Mononuclear cell (primary cell): ENCODE results near the gene SSBP2. TPM values are rescaled to one million over a fixed set of nuclear protein-coding genes. Genes with fewer than 3 reads are reported as not detected.

ENCODE experiments used
- H3K27me3 ChIP-seq: 2 replicates; pipeline ENCODE4 v1.6.0; 2011; ENCODE audit warnings: low read length, control low read depth; ENCODE audit not compliant: insufficient read depth
- H3K4me1 ChIP-seq: 2 replicates; pipeline ENCODE4 v1.5.1; 2011; ENCODE audit warnings: mild to moderate bottlenecking, low read length, control low read depth; ENCODE audit not compliant: insufficient read depth
- H3K4me3 ChIP-seq: 2 replicates; pipeline ENCODE4 v1.5.1; 2011; ENCODE audit warnings: mild to moderate bottlenecking, low read length, moderate library complexity
- H3K9me3 ChIP-seq: 2 replicates; pipeline ENCODE4 v1.5.1; 2011; ENCODE audit warnings: low read depth, mild to moderate bottlenecking, control low read depth, low read length
- total RNA-seq: library from RNA; depleted of rRNA; stranded (reverse); fragments of >200 nt; gene quantifications from one replicate; pipeline ENCODE4 v1.2.3, GENCODE V29; 2012

Gene SSBP2
- 35.9 TPM for total RNA-seq

- peaks cover 22% of the 10 kb centered on the region for H3K4me1 ChIP-seq
- H3K4me3 ChIP-seq, result peak within 1 kb of the TSS; percentile 63
- no peaks in the 10 kb centered on the region for H3K9me3 ChIP-seq
- peaks cover 4% of the 10 kb centered on the region for H3K27me3 ChIP-seq
These were observed at the start of gene SSBP2 for GRCh38 chr5:81751009-81751835. Gene SSBP2, minus strand, starts transcription at chr5:81751097. Its CDS starts 55 bp downstream, at chr5:81751042.

- no peaks in the 10 kb centered on the region for H3K27me3 ChIP-seq
- no peak overlapping the region for H3K4me3 ChIP-seq
- H3K9me3 ChIP-seq, result no peaks in the 10 kb centered on the region
- H3K4me1 ChIP-seq, result no peaks in the 10 kb centered on the region
These were observed 44.8 kb upstream of the SSBP2 start for GRCh38 chr5:81795666-81796065.

DNA sequence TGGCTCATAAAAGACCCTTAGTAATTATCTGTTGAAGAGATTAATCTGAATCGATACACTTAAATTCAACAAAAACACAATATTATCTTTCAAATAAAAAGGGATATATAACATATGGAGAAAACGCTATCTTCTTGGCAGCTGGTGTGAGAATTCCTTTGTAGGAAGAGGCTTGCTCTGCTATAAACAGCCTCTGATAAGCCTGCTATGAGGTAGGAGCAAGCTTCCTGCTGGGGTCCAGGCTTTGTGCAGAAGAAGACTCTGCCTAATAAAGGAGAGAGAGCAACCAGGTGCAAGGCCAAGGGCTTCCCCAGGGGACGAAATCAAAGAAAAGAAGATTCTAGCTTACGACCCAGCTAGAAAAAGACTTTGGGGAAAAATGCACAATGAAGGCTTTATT, 43.3 kb upstream of the SSBP2 start:
- Histone ChIP-seq H3K9me3 (no peaks in the 10 kb centered on the region), H3K4me3 (no peak overlapping the region), H3K27me3 (no peaks in the 10 kb centered on the region), H3K4me1 (no peaks in the 10 kb centered on the region)

DNA sequence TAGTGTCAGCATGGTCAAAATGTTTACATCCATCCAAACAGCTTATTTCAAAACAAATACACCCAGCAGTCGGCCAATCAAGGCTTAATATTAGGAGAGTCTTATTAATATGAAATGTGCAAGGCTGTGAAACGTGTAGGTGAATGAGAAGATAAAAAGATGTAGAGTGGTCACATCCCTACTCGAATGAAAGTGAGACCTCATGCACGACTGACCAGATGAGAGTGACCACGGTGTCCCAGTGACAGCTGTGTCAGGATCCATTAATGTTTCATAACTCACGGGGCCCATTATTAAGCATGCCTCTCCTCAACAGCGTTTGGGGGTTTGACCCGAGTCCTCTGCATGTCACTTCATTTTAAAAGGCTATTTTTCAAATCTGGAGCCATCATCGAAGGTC, 39.4 kb upstream of the SSBP2 start:
- no peaks in the 10 kb centered on the region for H3K27me3 ChIP-seq
- H3K9me3 ChIP-seq, result no peaks in the 10 kb centered on the region
- no peak overlapping the region for H3K4me3 ChIP-seq
- H3K4me1 ChIP-seq, result peaks cover 5% of the 10 kb centered on the region

GRCh38 chr5:81789033-81789432, 38.1 kb upstream of the SSBP2 start:
- H3K4me3 ChIP-seq, result no peak overlapping the region
- peaks cover 5% of the 10 kb centered on the region for H3K4me1 ChIP-seq
- no peaks in the 10 kb centered on the region for H3K9me3 ChIP-seq
- H3K27me3 ChIP-seq, result no peaks in the 10 kb centered on the region

GRCh38 chr5:81788329-81788728, 37.4 kb upstream of the SSBP2 start:
- H3K4me1 ChIP-seq, result peaks cover 5% of the 10 kb centered on the region
- no peaks in the 10 kb centered on the region for H3K9me3 ChIP-seq
- no peaks in the 10 kb centered on the region for H3K27me3 ChIP-seq
- no peak overlapping the region for H3K4me3 ChIP-seq

DNA sequence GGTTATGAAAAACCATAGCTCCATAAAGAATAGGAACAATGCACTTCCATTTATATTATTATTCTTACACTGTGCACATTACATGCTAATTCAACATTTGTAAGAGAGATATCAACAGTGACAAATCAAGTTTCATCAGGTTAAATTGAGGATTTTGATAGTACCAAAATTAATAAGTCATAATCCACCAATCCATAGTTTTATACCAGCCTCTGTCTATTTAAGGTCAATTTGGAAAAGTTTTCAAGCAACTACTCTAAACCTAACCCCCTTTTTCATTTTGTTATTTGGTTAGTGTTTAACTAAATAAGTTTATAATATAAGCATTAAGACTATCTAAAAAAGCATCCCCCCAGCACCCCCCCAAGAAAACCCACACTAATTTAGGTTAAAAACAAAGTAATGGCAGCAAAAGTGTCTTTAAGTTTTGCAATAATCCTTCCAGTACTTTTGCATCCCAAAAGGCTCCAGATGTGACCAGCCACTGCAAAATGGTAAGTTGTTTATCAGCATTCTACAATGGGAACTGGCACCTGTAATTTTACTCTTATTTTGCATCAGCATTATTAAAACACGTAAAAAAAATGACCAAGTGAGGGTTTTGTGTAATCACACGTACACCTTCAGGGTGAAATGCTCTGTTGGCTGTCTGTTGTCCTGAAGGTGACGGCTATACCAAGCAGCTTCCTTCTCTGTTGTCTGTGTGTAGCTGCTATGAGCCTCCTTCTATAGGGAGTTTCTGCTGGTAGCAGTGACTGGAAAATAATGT, 36.8 kb upstream of the SSBP2 start:
- H3K9me3 ChIP-seq, result no peaks in the 10 kb centered on the region
- peaks cover 5% of the 10 kb centered on the region for H3K4me1 ChIP-seq
- no peaks in the 10 kb centered on the region for H3K27me3 ChIP-seq
- H3K4me3 ChIP-seq, result no peak overlapping the region

DNA sequence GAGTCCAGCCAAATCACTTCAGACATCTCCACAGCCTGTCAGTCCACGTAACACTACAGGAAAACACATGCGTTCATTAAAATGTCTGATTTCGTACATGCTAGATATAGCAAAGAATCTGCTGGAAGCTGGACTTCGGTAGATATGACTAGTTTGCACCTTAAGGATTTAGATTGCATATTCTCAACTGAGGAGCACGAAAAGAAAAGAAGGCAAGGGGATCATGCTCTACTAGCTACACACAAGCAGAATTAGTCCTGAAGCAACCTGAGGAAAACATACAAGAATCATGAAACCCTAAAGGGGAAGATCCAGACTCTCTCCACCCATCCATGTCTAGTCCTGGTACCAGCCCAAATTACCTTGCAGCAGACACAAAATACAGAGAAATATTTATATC, 36.1 kb upstream of the SSBP2 start:
- no peaks in the 10 kb centered on the region for H3K9me3 ChIP-seq
- H3K4me3 ChIP-seq, result no peak overlapping the region
- H3K4me1 ChIP-seq, result peaks cover 5% of the 10 kb centered on the region
- no peaks in the 10 kb centered on the region for H3K27me3 ChIP-seq

GRCh38 chr5:81786496-81786895, 35.6 kb upstream of the SSBP2 start:
- Histone ChIP-seq H3K4me3 (no peak overlapping the region), H3K27me3 (no peaks in the 10 kb centered on the region), H3K4me1 (peaks cover 5% of the 10 kb centered on the region), H3K9me3 (no peaks in the 10 kb centered on the region)

- no peak overlapping the region for H3K4me3 ChIP-seq
- peaks cover 5% of the 10 kb centered on the region for H3K4me1 ChIP-seq
- H3K27me3 ChIP-seq, result no peaks in the 10 kb centered on the region
- H3K9me3 ChIP-seq, result no peaks in the 10 kb centered on the region
These were observed 34.4 kb upstream of the SSBP2 start for GRCh38 chr5:81785322-81785721.

GRCh38 chr5:81783401-81783800, 32.5 kb upstream of the SSBP2 start:
- peaks cover 19% of the 10 kb centered on the region for H3K4me1 ChIP-seq
- no peak overlapping the region for H3K4me3 ChIP-seq
- no peaks in the 10 kb centered on the region for H3K9me3 ChIP-seq
- no peaks in the 10 kb centered on the region for H3K27me3 ChIP-seq

DNA sequence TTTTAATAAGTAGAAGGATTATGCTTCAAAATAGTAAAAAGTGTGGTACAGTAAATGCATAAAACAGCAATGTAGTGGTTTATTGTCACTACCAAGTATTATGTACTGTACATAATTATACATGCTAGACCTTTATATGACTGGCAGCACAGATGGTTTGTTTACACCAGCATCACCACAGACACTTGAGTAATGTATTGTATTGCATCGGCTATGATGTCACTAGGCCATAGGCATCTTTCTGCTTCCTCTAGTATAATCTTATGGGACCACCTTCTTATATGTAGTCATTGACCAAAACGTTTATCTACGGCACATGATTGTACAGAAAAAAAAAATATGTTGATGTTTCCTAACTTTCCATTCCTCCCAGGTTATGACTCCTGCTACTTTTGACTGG, 31.9 kb upstream of the SSBP2 start:
- Histone ChIP-seq H3K27me3 (no peaks in the 10 kb centered on the region), H3K4me1 (peaks cover 18% of the 10 kb centered on the region), H3K4me3 (no peak overlapping the region), H3K9me3 (no peaks in the 10 kb centered on the region)

DNA sequence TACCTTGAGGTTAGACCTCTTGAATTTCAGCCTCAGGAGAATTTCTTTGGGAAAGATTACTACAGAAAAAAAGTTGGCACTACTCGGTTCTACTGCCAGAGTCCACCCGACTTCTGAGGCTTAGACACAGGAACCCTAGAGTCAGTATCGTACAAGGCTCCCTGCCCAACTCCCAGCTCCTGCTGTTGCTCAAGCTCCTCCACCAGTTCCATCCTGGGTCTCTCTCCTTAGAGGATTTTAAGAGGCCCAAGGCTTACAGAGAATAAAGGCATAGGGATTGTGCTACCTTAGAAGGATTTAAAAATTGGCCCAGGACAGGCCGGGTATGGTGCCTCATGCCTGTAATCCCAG, 29.0 kb upstream of the SSBP2 start:
- Histone ChIP-seq H3K9me3 (no peaks in the 10 kb centered on the region), H3K4me3 (no peak overlapping the region), H3K27me3 (no peaks in the 10 kb centered on the region), H3K4me1 (peaks cover 16% of the 10 kb centered on the region)

GRCh38 chr5:81779125-81779915, 28.4 kb upstream of the SSBP2 start:
- peak overlapping the region; percentile 18 for H3K4me3 ChIP-seq
- H3K27me3 ChIP-seq, result no peaks in the 10 kb centered on the region
- no peaks in the 10 kb centered on the region for H3K9me3 ChIP-seq
- H3K4me1 ChIP-seq, result peaks cover 16% of the 10 kb centered on the region

DNA sequence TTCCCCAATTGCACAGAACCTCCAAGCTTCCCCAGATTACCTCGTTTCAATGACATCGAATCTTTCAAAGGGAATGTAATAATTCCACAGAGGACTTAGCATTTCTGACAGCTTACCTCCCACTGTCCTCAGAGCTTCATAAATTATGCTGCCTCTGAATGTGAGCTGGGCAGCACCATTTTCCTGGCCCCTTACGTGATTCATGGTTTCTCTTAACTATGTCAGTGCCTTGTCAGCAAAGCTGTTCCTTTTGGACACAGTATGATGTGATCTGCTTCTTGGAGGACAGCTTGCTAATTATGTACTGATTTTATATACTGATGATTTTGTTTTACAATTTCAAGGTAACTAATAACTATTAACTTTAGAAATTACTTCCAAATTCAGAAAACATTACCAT, 27.7 kb upstream of the SSBP2 start:
- peaks cover 16% of the 10 kb centered on the region for H3K4me1 ChIP-seq
- peak overlapping the region; percentile 18 for H3K4me3 ChIP-seq
- H3K9me3 ChIP-seq, result no peaks in the 10 kb centered on the region
- no peaks in the 10 kb centered on the region for H3K27me3 ChIP-seq
